GM18861 (cell line): Measurements from ENCODE around the gene TNFAIP8L2.

ENCODE experiments used
- ATAC-seq: cut with Tn5 transposase; IDR thresholded peaks from one replicate; pipeline ENCODE4 v1.9.1; 2021; ENCODE audit not compliant: unreplicated experiment

TNFAIP8L2 gene

DNA sequence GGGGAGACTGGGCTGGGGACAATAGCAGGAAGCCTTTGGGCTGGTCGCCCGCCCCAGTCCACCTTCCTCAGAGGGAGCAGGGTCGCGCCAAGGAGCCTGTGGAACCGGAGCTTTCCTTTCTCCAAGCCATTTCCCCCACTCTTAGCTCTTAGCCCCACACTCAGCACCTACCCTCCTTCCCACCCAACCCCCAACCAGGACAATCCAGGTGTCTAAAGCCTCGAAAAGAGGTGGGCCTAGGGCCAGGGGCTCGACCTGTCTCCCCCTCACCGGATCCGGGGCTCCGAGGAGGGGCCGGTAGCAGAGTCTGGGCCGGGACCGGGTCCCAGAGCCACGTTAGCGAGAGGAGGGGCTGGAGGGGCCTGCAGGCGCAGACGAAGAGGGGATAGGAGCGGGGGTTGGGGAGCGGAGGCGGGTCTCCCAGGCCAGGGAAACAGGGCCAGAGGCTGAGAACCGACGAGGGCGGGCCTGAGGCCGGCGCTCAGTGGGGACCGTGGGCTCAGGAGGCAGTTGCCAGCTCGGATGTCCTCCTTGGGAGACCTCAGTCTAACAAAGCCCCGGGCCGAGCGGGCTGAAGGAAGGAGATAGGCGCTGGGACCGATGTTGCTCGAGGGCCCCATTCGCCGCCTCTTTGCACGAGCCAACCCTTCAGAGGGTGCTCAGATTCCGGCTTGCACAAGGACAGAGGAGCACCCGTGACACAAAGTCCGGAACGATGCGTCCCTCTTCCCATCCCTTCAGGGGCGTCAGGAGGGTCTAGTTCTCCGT, 11.0 kb upstream of the TNFAIP8L2 start:
- ATAC-seq, result no peak

DNA sequence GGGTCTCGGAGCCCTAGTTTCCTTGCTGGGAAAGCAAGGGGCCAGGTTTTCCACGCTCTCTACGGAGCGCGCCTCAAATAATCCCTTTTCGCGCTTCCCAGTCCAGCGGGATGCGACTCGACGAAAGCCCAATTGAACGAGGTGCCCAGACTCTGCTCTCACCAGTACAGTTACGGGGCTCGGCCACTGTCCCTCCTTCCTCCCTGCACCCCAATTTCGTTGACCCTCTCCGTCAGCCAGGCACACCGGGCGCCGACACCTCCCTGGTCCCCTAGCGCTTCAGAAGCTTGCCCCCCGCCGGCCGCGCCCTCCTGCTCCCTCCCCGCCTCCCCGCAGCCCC, 10.4 kb upstream of the TNFAIP8L2 start:
- ATAC-seq, result no peak

DNA sequence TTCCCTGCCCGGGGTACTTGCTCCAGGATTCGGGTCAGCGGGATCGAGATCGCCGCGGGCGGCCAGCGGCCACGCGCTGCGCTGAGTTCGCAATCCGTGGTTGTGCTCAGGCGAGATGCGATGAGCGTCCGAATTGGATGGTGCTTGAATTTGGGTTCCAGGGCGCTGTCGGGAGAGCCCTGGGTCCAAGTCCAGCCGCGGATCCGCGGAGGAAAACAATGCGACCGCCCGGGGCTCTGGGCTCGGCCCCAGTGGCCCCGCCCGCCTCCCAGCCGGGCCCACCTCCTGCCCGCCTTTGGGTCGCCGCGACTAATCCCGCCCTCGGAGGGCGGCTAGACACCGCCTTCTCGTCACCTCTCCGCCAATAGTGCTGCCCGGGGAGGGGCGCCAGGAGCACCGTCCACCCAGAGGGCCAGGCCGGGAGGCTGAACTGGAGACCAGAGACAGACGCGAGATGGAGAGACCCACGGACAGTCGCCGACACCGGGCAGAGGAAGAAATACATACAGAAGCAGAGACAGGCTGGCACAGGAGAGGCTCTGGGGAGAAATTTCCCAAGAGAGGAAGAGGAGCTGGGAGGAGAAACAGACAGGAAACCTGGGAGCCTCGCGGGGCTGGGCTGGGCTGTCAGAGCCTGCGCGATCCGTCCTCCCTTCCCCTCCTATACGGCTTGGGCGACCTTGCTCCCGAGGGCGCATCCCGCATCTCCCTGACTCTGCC, 9.9 kb upstream of the TNFAIP8L2 start, which contains the start of gene SEMA6C:
Gene SEMA6C, minus strand, starts transcription at position 220 of the 720 bp plus-strand sequence. CDS start 4,010 bp downstream, outside the sequence.
- peak; percentile 93 for ATAC-seq

DNA sequence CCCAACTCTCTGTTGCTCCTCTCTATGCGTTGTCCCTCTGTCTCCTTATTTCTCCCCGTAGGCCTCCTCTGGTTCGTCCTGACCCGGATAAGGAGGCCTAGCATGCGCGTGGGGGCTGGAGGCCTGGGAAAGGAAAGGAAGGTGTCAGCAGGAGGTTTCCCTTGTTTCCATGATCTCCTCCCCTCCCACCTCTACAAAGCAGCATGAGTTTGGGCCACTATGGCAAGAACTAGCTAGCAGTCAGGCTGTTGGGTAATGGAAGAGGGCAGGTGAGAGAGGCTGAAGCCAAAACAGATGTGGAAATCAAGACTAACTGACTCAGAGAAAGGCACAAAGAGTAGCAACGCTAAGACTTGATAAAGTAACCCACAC, 9.3 kb upstream of the TNFAIP8L2 start:
- no peak for ATAC-seq

DNA sequence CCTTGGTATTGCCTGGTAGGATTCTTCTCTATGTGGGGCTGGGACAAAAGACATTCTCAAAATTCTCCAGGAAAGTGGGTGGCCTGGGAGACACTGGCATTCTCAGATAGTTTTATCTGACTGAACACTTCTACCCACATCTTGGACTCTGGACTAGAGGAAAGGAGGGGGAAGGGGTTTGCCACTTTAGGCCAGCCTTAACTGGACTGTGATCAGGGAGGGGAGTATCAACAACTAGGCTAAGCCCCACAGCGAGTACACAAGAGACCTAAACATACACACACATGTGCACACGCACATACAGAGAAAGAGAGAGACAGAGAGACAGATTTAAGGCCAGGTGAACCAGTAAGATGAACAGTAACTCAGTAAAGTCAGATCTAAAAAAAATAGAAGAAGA, 8.8 kb upstream of the TNFAIP8L2 start:
- ATAC-seq, result no peak

DNA sequence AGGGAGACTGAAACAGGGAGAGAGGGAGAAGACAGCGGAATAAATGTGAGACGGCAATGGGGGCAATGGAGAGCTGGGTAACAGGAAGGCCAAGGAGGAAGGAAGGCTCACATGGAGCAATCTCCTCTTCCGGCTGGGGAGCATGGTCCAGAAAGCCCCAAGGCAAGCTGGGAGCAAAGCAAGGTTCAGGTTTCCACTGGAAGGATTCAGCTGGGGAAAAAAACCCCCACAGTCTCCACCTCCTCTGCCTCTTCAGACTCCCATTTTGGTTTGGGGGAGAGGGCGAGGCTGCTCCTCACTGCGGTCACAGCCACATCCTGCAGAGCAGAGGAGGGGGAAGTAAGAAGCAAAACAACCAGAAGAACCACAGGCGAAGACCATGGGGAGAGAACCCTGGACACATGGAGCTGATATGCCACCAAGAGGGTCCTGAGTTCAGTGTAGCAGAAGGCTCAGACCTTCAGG, 650 bp downstream of the TNFAIP8L2 start:
- no peak for ATAC-seq

DNA sequence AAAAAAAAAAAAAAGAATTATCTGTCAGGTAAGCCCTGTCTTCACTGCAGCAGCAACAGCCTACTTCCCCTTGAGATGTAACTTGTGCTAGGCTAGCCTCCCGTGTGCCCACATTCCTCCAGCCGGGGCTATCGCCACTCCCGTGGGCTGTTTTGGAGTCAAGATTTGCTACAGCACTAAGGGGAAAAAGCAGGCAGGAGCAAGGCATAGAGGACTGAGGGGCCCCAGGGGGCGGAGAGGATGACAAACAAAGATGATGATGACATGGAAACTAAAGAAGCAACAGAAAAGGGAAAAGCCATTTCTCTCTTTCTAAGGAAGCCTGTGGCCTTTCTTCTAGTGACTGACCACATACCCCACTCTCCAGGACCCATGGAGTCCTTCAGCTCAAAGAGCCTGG, 1.9 kb downstream of the TNFAIP8L2 start:
- ATAC-seq, result no peak

DNA sequence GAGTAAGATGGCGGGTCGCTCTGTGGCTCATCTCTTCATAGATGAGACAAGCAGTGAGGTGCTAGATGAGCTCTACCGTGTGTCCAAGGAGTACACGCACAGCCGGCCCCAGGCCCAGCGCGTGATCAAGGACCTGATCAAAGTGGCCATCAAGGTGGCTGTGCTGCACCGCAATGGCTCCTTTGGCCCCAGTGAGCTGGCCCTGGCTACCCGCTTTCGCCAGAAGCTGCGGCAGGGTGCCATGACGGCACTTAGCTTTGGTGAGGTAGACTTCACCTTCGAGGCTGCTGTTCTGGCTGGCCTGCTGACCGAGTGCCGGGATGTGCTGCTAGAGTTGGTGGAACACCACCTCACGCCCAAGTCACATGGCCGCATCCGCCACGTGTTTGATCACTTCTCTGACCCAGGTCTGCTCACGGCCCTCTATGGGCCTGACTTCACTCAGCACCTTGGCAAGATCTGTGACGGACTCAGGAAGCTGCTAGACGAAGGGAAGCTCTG, 2.4 kb downstream of the TNFAIP8L2 start:
- ATAC-seq, result no peak

DNA sequence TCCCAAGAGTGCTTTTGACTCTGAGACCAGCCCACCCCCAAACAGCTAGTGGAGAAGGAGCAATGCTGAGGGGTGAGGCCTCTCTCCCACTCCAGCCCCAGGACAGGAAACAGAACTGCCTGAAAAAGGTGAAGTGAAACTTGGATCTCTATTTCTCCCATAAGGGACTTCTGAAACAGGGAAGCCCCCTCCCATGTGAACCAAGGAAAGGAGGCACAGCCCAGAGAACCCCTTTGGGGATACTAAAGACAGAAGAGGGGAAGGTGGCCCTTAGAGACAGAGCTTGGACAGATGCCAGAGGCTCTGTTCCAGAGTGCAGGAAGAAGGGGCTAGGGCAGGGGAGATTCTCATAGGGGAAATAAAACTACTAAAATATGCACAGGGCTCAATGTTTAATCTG, 2.9 kb downstream of the TNFAIP8L2 start:
- ATAC-seq, result no peak

DNA sequence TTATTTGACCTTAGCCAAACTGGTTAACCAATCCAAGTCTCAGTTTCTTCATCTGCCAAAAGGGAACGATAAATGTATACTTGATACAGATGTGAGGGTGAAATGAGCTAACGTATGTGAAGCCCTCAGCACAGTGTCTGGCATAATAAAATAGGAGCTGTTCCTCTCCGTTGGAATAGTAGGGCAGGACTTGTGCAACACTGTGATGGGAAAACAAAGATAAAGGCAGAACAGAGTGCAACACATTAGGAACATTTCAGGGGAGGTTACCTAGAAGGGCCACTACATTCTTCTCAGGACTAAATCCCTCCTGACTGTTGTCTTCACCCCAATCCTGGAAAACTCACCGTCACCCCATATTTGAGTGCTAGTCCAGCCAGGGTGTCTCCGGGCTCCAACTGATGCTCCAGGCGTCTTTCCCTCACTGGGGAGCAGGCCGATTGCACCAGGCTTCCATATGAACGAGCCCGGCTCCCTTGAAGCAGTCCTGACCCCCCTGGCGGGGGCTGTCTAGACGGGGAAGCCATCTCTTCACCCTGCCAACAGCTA, 8.4 kb downstream of the TNFAIP8L2 start:
- ATAC-seq, result no peak

DNA sequence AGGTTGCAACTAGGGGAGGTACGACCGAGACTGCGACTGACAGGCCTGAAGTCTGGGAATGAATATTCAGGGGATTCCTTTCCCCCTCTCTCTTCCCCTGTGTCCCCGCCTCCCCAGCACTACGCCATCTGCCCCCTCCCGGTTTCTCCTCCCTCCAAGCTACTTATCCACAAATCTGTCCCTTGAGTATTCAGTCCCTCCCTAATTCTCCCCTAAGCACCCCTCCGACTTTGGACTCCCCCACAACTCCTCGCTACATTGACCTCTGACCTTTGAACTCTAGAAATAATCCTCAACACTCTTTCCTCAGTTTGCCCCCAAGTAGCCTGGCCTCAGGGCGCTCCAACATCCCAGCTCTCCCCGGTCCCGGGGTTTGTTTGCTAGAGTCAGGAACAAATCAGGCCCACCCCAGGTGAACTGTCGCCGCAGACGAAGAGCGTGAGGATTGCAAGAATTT, 8.9 kb downstream of the TNFAIP8L2 start:
- no peak for ATAC-seq

DNA sequence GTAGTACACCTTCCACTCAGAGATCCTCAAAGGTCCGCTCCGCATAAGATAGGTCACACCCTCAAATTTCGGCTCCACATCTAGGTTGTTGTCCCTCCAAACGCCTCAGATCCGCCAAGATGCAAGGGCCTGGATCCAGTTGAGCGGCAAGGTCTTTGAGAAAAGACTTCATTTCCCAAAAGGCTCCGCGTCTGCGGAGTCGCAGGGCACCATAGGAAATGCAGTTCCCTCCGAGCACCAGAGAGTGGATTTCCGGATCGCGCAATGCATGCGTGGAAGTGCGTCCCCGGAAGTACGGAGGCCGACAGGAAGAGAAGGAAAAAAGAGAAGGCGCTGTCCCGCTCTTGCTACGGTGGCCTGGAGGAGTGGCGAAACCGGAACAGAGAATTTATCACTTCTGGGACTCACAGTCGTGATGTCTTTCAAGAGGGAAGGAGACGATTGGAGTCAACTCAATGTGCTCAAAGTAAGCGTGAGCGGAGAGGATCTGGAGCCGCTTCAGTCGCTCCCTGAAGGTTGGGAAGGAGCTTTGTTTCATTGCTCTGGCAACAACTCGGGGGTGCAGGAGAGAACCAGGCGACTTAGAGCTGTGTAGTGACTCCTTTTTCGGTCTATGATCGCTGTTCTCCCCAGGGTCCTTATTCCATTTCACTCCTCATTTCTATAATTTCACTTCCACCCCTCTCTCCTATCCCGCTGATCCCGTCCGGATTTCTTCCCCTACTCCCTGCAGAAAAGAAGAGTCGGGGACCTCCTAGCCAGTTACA, 9.5 kb downstream of the TNFAIP8L2 start, which contains the start of the genes LYSMD1 and SCNM1:
Gene LYSMD1, minus strand, starts transcription at position 165 of the 767 bp plus-strand sequence. CDS start 644 bp downstream, outside the sequence.
Gene SCNM1, plus strand, starts transcription at position 407 of the 767 bp plus-strand sequence. Its CDS starts 9 bp downstream, at position 416.
- peak; percentile 83 for ATAC-seq

DNA sequence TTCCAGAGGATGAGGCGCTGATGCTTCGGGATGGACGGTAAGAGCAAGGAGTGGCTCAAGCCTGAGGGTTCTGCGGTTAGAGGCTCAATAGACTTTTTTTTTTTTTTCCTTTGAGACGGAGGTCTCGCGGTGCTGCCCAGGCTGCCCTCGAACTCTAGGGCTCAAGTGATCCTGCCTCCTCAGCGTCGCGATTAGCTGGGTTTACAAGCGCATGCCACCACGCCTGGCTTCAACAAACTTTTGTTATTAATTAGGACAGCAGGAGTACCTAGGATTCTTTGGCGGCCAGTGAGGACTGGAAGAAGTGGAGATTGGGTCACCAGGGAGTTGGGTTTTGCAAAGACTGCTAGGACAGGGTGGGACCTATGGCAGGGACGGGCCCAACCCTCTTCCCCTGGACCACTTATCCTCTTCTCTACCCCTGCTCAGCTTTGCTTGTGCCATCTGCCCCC, 10.1 kb downstream of the TNFAIP8L2 start:
- no peak for ATAC-seq

DNA sequence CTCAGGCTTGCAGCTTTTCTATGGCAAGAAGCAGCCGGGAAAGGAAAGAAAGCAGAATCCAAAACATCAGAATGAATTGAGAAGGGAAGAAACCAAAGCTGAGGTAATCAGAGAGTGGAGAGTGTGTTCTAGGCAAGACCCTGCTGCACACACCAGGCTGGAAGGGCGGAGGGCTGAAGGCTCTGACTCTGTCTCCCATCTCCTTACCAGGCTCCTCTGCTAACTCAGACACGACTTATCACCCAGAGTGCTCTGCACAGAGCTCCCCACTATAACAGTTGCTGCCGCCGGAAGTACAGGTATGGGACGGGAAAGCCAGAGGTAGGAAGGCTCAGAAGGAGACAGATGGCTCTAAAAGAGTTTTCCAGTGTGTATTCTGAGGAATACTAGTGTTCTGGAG, 10.7 kb downstream of the TNFAIP8L2 start:
- no peak for ATAC-seq

DNA sequence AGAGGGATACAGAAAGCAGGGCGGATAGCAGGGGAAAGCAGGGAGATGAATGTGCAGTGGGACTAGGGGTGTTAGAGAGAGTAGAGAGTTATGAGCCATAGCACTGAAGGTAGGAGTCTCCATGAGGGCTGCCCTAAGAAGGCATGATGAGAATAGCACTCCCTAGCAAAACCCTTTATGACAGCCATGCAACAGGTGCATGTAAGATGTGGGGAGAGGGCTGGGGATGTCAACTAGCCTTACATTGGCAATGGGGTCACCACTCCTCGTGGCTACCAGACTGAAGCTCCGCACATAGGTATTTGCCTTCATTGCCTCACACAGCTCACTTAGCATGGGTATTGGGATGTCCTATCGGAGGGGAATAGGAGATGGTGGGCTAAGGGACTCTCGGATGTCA, 14.7 kb downstream of the TNFAIP8L2 start:
- ATAC-seq, result no peak

DNA sequence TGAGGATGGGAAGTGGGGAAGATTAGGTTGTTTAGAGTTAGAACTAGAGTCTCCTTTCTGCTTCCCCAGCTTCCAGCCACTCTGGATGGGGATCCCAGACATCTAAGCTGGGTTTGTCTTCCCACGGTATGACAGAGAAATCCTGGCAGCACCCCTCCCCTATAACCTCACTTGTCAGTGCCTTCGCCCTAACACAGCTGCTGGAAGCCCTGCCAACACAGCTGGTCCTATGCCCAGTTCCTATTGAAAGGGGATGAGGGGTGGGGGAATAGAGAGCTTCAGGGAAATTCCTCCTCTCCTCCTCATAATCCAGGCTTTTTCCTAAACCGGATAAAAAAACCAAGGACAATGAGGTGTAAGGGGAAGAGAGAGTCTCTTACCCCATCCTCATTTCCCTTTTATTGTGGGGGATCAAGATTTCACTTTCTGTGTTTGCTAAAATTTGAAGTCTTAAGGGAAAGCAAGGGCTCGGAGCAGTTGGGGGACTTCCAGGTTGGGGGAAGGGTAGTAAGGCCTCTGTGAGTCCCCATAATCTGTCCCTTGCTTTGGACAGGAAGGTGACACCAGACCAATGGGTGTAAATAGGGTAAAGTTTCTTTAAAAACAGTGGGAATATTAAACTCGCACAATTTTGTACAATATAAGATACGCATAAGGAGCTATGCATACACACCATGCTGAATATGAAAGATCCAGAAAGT, 18.7 kb downstream of the TNFAIP8L2 start:
- ATAC-seq, result no peak

DNA sequence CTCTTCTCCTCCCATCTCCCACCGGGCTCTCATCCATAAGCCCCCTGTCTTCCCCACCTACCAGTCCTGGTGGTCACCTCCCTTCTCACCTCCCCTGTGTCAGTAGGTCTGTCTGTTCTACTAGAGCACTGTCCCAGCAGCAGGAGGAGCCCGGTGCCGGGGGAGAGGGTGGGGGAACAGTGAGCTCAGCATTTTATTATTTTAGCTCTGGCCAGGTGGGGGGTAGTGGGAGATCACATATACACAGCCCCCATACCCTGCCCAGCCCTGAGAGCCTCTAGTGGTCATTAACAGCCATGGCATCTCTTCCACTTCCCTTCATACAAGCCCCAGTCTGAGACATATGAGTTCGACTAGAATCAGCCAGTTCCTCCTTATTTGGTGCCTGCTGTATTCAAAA, 19.4 kb downstream of the TNFAIP8L2 start, which contains the start of gene TMOD4:
Gene TMOD4, minus strand, starts transcription at position 119 of the 400 bp plus-strand sequence. CDS start 1,106 bp downstream, outside the sequence.
- ATAC-seq, result no peak

DNA sequence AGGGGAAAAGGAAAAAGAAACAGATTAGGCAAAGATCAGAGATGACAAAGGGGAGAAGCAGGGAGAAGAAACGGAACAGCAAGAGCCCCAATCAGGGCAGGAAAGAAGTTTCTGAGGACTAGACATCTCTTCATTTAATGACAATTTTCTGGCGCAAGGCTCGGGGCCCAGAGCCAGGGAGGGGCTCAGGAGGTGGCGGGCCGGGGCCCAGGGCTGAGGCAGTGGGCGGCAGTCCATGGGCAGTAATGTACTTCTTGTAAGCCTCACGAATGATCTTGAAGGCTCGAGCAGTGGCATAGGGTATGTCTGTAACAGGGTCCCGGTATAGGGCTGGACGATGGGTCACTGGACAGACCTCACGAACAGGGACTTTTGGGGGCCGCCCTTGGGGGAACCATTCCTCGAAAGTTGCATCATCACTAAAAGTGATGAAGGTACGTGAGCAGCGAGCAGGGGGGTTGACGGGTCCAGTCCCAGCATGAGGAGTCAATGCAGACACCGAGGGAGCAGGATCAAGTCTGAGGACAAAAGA, 20.1 kb downstream of the TNFAIP8L2 start:
- no peak for ATAC-seq

DNA sequence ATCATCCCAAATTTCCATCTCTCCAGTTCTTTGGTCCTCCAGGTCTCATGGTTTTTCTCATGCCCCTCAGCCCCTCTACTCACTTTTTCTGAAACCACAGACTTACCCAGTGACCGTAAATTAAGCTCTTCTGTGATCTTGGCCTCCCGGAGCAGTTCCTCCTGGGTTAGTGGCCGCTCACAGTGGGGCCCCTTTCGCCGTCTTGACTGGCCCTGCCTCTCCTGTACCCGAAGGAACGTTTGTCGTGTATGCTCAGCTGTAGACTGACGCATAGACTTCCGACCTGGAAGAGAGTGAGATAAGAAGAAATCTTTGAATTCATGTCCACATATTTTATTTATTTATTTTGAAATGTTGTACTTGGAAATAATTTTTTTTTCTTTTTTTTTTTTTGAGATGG, 27.8 kb downstream of the TNFAIP8L2 start:
- ATAC-seq, result no peak

DNA sequence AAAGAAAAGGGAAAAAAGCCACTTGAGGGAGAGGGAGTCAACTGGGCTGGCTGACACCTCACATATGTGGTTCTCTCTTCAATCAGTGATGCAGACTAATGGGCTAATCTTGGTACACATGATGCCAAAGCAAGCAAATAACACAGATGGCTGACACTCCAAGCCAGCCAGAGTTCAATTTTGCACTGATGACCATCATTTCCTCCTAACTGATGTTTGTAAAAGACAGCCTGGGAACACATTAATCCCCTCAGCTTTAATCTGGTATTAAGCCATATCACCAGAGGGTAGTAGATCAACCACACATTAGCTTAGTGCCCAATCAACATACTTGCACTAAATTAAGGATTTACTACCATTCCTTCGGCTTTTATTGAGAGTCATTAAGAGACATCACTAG, 30.8 kb downstream of the TNFAIP8L2 start:
- ATAC-seq, result no peak
